Bronchial smooth muscle cell (primary cell): Measurements from ENCODE around the gene PIMREG. TPM values are rescaled to one million over a fixed set of nuclear protein-coding genes. Genes with fewer than 3 reads are reported as not detected.

Source experiments
- total RNA-seq: library from RNA; depleted of rRNA; stranded (reverse); fragments of >200 nt; gene quantifications from 2 replicates; pipeline ENCODE4 v1.2.1, GENCODE V29; 2014

The PIMREG gene, protein sequence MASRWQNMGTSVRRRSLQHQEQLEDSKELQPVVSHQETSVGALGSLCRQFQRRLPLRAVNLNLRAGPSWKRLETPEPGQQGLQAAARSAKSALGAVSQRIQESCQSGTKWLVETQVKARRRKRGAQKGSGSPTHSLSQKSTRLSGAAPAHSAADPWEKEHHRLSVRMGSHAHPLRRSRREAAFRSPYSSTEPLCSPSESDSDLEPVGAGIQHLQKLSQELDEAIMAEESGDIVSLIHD
- 0.60 and 4.4 TPM in 2 replicates for total RNA-seq

GRCh38 chr17:6443692-6444570 lies at the start of gene PIMREG:
Gene PIMREG, plus strand, starts transcription at chr17:6444455. Its CDS starts 656 bp downstream, at chr17:6445111.

GRCh38 chr17:6435051-6435450 lies 9.2 kb upstream of the PIMREG start, which contains the start of gene AIPL1:
Gene AIPL1, minus strand, starts transcription at chr17:6435121. Its CDS starts 17 bp downstream, at chr17:6435104.

Other genes starting within 250 kb of the PIMREG start
- gene AIPL1, start 9.3 kb upstream of the PIMREG start, total RNA-seq, result not detected in 2 replicates
- gene PITPNM3, start 112.1 kb downstream of the PIMREG start, total RNA-seq, result 0.26 and 0.63 TPM in 2 replicates
- 8.2 and 9.0 TPM in 2 replicates for gene KIAA0753, start 196.3 kb downstream of the PIMREG start, total RNA-seq
- gene TXNDC17, start 196.6 kb downstream of the PIMREG start, total RNA-seq, result 118 and 120 TPM in 2 replicates
- gene MED31, start 207.2 kb downstream of the PIMREG start, total RNA-seq, result 8.0 and 9.2 TPM in 2 replicates
- gene C17orf100, start 207.3 kb downstream of the PIMREG start, total RNA-seq, result 0.17 and 0.32 TPM in 2 replicates